ENCODE data around the gene RCE1.

RCE1 gene

GRCh38 chr11:66869567-66869870, 26.3 kb downstream of the RCE1 start:
- ATAC-seq: no peak
- TF ChIP-seq RARB (CRISPR knock-in tag; IDR thresholded peaks at IDR 0.05): no peak
- TF ChIP-seq ARNTL (CRISPR knock-in tag; IDR thresholded peaks at IDR 0.05; ENCODE audit: borderline replicate concordance, low read depth): no peak

- no peak for TF ChIP-seq RARB (CRISPR knock-in tag; IDR thresholded peaks at IDR 0.05)
- no peak for TF ChIP-seq TOX (CRISPR knock-in tag; IDR thresholded peaks at IDR 0.05; ENCODE audit: borderline replicate concordance)
- ATAC-seq: no peak
Measured at GRCh38 chr11:66870131-66870530, 26.9 kb downstream of the RCE1 start.

- ATAC-seq: no peak
- TF ChIP-seq CREB5 (CRISPR knock-in tag; IDR thresholded peaks at IDR 0.05; ENCODE audit: low read depth) (no peak), CSDC2 (CRISPR knock-in tag; IDR thresholded peaks at IDR 0.05) (no peak), CSRNP3 (CRISPR knock-in tag; IDR thresholded peaks at IDR 0.05) (no peak), ESRRG (CRISPR knock-in tag; IDR thresholded peaks at IDR 0.05) (no peak), GLIS3 (CRISPR knock-in tag; IDR thresholded peaks at IDR 0.05) (no peak), RARB (CRISPR knock-in tag; IDR thresholded peaks at IDR 0.05) (no peak), ZFP3 (CRISPR knock-in tag; IDR thresholded peaks at IDR 0.05) (no peak), SNAI2 (CRISPR knock-in tag; IDR thresholded peaks at IDR 0.05) (no peak), ZNF70 (CRISPR knock-in tag; IDR thresholded peaks at IDR 0.05) (no peak), PATZ1 (CRISPR knock-in tag; IDR thresholded peaks at IDR 0.05; ENCODE audit: borderline replicate concordance) (no peak), ZNF8 (CRISPR knock-in tag; IDR thresholded peaks at IDR 0.05) (no peak), TCF4 (CRISPR knock-in tag; IDR thresholded peaks at IDR 0.05; ENCODE audit: borderline replicate concordance) (no peak), PPARA (CRISPR knock-in tag; IDR thresholded peaks at IDR 0.05; ENCODE audit: borderline replicate concordance) (no peak), ZNF565 (CRISPR knock-in tag; conservative IDR thresholded peaks at IDR 0.05; ENCODE audit: low read depth) (no peak), ISL1 (CRISPR knock-in tag; IDR thresholded peaks at IDR 0.05) (no peak), ARNTL (CRISPR knock-in tag; IDR thresholded peaks at IDR 0.05; ENCODE audit: borderline replicate concordance, low read depth) (no peak), OSR1 (CRISPR knock-in tag; IDR thresholded peaks at IDR 0.05) (no peak), POU6F1 (CRISPR knock-in tag; IDR thresholded peaks at IDR 0.05; ENCODE audit: borderline replicate concordance, low read depth) (no peak), ZFP30 (CRISPR knock-in tag; IDR thresholded peaks at IDR 0.05) (no peak)
Measured at GRCh38 chr11:66870616-66871520, 27.6 kb downstream of the RCE1 start.

- ATAC-seq: no peak
- TF ChIP-seq ESRRG (CRISPR knock-in tag; IDR thresholded peaks at IDR 0.05): no peak
- TF ChIP-seq GLIS3 (CRISPR knock-in tag; IDR thresholded peaks at IDR 0.05): no peak
Measured at GRCh38 chr11:66871521-66871901, 28.3 kb downstream of the RCE1 start.

- ATAC-seq: no peak
- TF ChIP-seq RARB (CRISPR knock-in tag; IDR thresholded peaks at IDR 0.05): no peak
- TF ChIP-seq POU6F1 (CRISPR knock-in tag; IDR thresholded peaks at IDR 0.05; ENCODE audit: borderline replicate concordance, low read depth): no peak
- TF ChIP-seq BACH2 (CRISPR knock-in tag; IDR thresholded peaks at IDR 0.05; ENCODE audit: borderline replicate concordance): no peak
- no peak for TF ChIP-seq TCF4 (CRISPR knock-in tag; IDR thresholded peaks at IDR 0.05; ENCODE audit: borderline replicate concordance)
- TF ChIP-seq PATZ1 (CRISPR knock-in tag; IDR thresholded peaks at IDR 0.05; ENCODE audit: borderline replicate concordance): no peak
- TF ChIP-seq ZNF70 (CRISPR knock-in tag; IDR thresholded peaks at IDR 0.05): no peak
- no peak for TF ChIP-seq ZNF565 (CRISPR knock-in tag; conservative IDR thresholded peaks at IDR 0.05; ENCODE audit: low read depth)
- TF ChIP-seq OSR1 (CRISPR knock-in tag; IDR thresholded peaks at IDR 0.05): no peak
- TF ChIP-seq ZNF8 (CRISPR knock-in tag; IDR thresholded peaks at IDR 0.05): no peak
- no peak for TF ChIP-seq PPARA (CRISPR knock-in tag; IDR thresholded peaks at IDR 0.05; ENCODE audit: borderline replicate concordance)
- TF ChIP-seq CSRNP3 (CRISPR knock-in tag; IDR thresholded peaks at IDR 0.05): no peak
- no peak for TF ChIP-seq TOX (CRISPR knock-in tag; IDR thresholded peaks at IDR 0.05; ENCODE audit: borderline replicate concordance)
- TF ChIP-seq ZFP3 (CRISPR knock-in tag; IDR thresholded peaks at IDR 0.05): no peak
- TF ChIP-seq CSDC2 (CRISPR knock-in tag; IDR thresholded peaks at IDR 0.05): no peak
Measured at GRCh38 chr11:66874232-66874631, 31.0 kb downstream of the RCE1 start.

Data from SK-N-SH treated with all-trans-retinoic acid at 6 μM for 48 hours (cell line).